ENCODE measurements around the gene ARAP1.
A peak's percentile ranks its signal among the peaks of the same experiment; 100 is the strongest.

ARAP1 gene

GRCh38 chr11:72673284-72673942 lies 78.8 kb downstream of the ARAP1 start:
- no peak for FAIRE-seq

GRCh38 chr11:72672597-72673238 lies 79.5 kb downstream of the ARAP1 start:
- no peak for FAIRE-seq
- DNase-seq (ENCODE audit: extremely low spot score, insufficient read length, low read depth) = no peak

More at GRCh38 chr11:72673284-72673942, 78.8 kb downstream of the ARAP1 start:
- DNase-seq (ENCODE audit: extremely low spot score, insufficient read length, low read depth) = no peak

GRCh38 chr11:72671152-72672099 lies 80.8 kb downstream of the ARAP1 start:
- no peak for FAIRE-seq

GRCh38 chr11:72670041-72670440 lies 82.2 kb downstream of the ARAP1 start:
- no peak for DNase-seq (ENCODE audit: extremely low spot score, insufficient read length, low read depth)
- FAIRE-seq = no peak

More at GRCh38 chr11:72671152-72672099, 80.8 kb downstream of the ARAP1 start:
- no peak for DNase-seq (ENCODE audit: extremely low spot score, insufficient read length, low read depth)

- DNase-seq (ENCODE audit: extremely low spot score, insufficient read length, low read depth) = no peak
- no peak for FAIRE-seq
Observed at GRCh38 chr11:72669527-72669926, 82.7 kb downstream of the ARAP1 start.

GRCh38 chr11:72668629-72669347 lies 83.4 kb downstream of the ARAP1 start:
- FAIRE-seq (peak; percentile 94), DNase-seq (ENCODE audit: extremely low spot score, insufficient read length, low read depth) (peak; percentile 72)

GRCh38 chr11:72665911-72666472 lies 86.2 kb downstream of the ARAP1 start:
- DNase-seq (ENCODE audit: extremely low spot score, insufficient read length, low read depth) = no peak
- no peak for FAIRE-seq

GRCh38 chr11:72662036-72662435 lies 90.2 kb downstream of the ARAP1 start:
- DNase-seq (ENCODE audit: extremely low spot score, insufficient read length, low read depth) (no peak), FAIRE-seq (no peak)

- DNase-seq (ENCODE audit: extremely low spot score, insufficient read length, low read depth) = no peak
- no peak for FAIRE-seq
Observed at GRCh38 chr11:72661486-72661885, 90.7 kb downstream of the ARAP1 start.

- DNase-seq (ENCODE audit: extremely low spot score, insufficient read length, low read depth) = no peak
- FAIRE-seq = no peak
Observed at GRCh38 chr11:72658989-72659640, 93.1 kb downstream of the ARAP1 start.

GRCh38 chr11:72657411-72658100 lies 94.7 kb downstream of the ARAP1 start:
- FAIRE-seq (no peak), DNase-seq (ENCODE audit: extremely low spot score, insufficient read length, low read depth) (no peak)

- DNase-seq (ENCODE audit: extremely low spot score, insufficient read length, low read depth) (no peak), FAIRE-seq (no peak)
Observed at GRCh38 chr11:72655896-72656464, 96.2 kb downstream of the ARAP1 start.

- no peak for FAIRE-seq
- no peak for DNase-seq (ENCODE audit: extremely low spot score, insufficient read length, low read depth)
Observed at GRCh38 chr11:72655014-72655413, 97.2 kb downstream of the ARAP1 start.

- FAIRE-seq (no peak), DNase-seq (ENCODE audit: extremely low spot score, insufficient read length, low read depth) (no peak)
Observed at GRCh38 chr11:72653649-72654048, 98.6 kb downstream of the ARAP1 start.

GRCh38 chr11:72652873-72653630 lies 99.2 kb downstream of the ARAP1 start:
- FAIRE-seq (no peak), DNase-seq (ENCODE audit: extremely low spot score, insufficient read length, low read depth) (no peak)

GRCh38 chr11:72652133-72652532 lies 100.1 kb downstream of the ARAP1 start:
- no peak for FAIRE-seq
- no peak for DNase-seq (ENCODE audit: extremely low spot score, insufficient read length, low read depth)

GRCh38 chr11:72649215-72649976 lies 102.8 kb downstream of the ARAP1 start:
- FAIRE-seq (no peak), DNase-seq (ENCODE audit: extremely low spot score, insufficient read length, low read depth) (no peak)
